ENCODE results near the gene ABCG5.

The ABCG5 gene

DNA sequence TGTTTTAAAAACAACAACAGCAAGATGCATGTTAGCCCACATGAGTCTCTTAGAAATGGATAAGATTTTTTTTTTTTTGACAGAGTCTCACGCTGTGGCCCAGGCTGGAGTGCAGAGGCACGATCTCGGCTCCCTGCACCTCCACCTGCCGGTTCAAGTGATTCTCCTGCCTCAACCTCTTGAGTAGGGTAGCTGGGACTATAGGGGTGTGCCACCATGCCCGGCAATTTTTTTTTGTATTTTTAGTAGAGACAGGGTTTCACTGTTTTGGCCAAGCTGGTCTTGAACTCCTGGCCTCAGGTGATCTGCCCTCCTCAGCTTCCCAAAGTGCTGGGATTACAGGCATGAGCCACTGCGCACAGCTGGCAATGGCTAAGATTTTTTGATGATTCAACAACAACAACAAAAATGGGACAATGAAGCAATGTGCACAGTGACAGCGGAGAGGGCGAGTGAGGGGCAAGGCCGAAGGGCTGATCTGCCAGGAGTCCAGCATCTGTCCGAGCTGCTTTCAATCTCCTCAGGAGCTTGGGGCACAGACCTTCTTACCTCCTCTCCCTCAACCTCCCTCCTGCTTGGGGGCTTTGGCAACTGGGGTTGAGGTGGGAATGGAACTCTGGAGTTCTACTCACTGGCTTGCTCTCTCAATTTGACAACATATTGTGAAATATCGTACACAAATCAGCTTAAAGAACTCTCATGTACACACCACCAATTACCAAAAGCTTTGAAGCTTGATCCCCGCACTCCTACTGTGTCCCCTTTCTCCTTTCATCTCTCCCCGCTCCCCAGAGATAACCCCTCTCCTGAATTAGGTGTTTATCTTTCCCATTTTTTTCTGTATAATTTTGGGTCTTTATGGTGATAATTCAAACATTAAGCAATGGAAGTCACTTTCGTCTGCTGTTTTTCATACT lies 3.6 kb upstream of the ABCG5 start:
- DNase-seq (ENCODE audit: low spot score): no peak

- no peak for DNase-seq (ENCODE audit: low spot score)
These were observed 2.3 kb upstream of the ABCG5 start for GRCh38 chr2:43840965-43841364.

GRCh38 chr2:43839776-43840564 lies 1.3 kb upstream of the ABCG5 start:
- no peak for DNase-seq (ENCODE audit: low spot score)

DNA sequence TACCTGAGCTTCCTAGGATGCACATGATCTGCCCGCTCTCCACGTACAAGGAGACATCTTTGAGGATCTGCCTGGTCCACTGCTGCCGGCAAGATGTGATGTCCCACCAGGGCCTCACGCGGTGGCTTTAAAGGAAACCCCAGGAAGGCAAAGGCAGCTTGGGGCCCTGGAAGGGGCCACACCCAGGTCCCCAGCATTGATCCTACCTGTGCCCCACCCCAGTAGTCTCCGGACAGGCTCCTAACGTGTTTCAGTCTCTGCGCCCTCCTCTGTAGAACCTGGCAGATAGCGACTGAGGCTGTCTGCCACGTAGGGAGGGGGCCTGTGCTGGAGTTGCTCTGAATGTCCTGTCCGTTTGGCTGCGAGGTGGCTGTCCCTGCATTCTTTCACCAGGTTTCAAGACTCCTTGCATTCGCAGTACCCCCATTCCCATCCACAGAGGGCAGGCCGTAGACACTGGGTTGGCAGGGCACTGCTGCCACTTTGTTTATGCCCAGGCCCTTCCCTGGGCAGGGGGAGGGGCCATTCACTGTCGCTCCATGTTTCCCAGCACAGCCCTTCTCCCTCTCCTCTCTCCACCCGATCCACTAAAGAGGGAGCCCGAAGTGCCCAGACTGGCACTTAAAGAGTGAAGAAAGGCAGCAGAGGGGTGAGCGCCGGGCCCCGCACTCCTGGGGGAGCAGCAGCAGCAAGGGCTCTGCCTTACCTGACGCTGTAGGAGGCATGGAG lies 644 bp downstream of the ABCG5 start:
- DNase-seq (ENCODE audit: low spot score): no peak

- DNase-seq (ENCODE audit: low spot score): no peak
These were observed 1.6 kb downstream of the ABCG5 start for GRCh38 chr2:43837033-43837432.

- no peak for DNase-seq (ENCODE audit: low spot score)
These were observed 6.2 kb downstream of the ABCG5 start for GRCh38 chr2:43832457-43832856.

DNA sequence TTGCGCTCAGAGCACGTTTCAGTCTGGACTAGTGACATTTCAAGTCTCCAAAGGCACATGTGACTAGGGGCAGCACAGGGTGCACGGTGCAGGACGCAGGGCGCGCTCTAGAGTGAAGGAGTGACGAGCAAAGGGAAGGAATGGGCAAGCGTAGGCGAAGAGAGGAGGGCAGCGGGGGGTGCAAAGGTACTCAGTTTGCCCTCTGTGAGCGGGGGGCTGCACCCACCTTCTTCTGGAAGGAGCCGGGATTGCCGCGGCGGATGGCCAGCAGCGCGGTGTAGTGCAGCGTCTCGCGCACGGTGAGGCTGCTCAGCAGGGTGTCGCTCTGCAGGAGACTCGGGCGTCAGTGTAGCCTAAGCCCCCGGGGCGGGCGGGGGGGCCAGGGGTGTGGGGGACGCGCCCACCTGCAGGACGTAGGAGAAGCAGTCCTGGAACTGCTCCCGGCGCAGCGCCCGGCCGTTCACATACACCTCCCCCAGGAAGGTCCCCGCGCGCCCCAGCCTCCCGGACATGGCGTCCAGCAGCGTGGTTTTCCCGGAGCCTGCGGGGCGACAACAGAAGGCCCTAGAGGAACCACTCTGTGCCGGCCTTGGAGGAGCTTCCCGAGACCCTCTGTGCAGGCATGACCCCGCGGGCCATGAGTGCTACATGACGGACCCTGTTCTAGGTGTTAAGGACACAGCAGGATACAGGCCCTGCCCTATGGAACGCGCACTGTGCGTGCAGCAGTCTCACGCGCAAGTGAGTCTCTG lies 6.9 kb downstream of the ABCG5 start:
- DNase-seq (ENCODE audit: low spot score): no peak

GRCh38 chr2:43826305-43827250 lies 12.1 kb downstream of the ABCG5 start:
- DNase-seq (ENCODE audit: low spot score): no peak

DNA sequence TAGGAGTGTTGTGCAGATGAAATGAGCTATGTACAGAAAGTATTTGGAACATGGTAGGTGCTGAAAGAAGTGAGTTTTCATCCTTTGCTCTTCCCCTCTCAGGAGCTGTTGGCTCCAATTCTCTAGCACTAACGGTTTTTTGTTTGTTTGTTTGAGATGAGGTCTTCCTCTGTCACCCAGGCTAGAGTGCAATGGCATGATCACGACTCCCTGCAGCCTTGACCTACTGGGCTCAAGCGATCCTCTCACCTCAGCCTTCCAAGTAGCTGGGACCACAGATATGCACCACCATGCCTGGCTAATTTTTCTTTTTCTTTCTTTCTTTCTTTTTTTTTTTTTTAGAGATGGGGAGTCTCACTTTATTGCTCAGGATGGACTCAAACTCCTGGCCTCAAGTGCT lies 12.8 kb downstream of the ABCG5 start:
- DNase-seq (ENCODE audit: low spot score): no peak

GRCh38 chr2:43824951-43825493 lies 13.6 kb downstream of the ABCG5 start:
- no peak for DNase-seq (ENCODE audit: low spot score)

DNA sequence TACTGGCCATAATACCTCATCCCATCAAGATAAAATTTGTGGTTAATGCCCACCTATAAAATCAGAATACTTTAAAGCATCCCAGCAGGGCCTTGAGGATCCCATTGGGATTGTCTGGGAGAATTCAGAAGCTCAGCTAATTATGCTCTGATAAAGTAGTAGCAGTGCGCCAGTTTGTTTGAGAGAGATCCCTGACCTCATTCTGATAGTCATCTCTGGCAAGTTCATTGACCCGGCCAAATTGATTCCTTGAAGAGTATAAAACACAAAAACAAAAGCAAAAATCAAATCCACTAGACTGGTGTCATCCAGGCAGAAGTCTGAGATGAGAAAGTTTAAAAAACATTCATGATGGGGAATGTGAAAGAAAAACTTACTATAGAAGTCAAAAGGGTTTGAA lies 14.1 kb downstream of the ABCG5 start:
- DNase-seq (ENCODE audit: low spot score): no peak

GRCh38 chr2:43823751-43824150 lies 14.9 kb downstream of the ABCG5 start:
- no peak for DNase-seq (ENCODE audit: low spot score)

DNA sequence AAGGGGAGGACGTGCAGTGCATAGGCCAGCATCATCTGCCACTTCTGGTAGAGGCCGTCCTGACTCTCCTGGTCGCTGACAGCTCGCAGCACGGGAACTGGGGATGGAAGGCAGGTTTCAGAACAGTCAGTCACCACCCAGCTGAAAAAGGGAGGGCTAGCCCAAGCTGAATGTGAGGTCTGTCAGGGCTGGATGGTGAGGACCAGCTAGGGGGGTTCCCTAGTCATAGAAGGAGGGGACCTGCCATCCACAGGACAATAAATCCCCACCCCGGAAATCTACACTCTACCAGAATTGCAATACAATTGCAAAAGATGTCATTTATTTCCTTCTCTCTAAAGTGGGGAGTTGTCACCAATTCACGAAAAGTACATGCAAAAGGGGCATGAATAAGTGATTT lies 15.8 kb downstream of the ABCG5 start:
- DNase-seq (ENCODE audit: low spot score): no peak

GRCh38 chr2:43819491-43820163 lies 19.0 kb downstream of the ABCG5 start:
- no peak for DNase-seq (ENCODE audit: low spot score)

GRCh38 chr2:43818761-43819160 lies 19.9 kb downstream of the ABCG5 start:
- no peak for DNase-seq (ENCODE audit: low spot score)

- no peak for DNase-seq (ENCODE audit: low spot score)
These were observed 23.9 kb downstream of the ABCG5 start for GRCh38 chr2:43814711-43815110.

GRCh38 chr2:43812947-43813346 lies 25.7 kb downstream of the ABCG5 start:
- DNase-seq (ENCODE audit: low spot score): no peak

- no peak for DNase-seq (ENCODE audit: low spot score)
These were observed 26.6 kb downstream of the ABCG5 start for GRCh38 chr2:43812006-43812405.

- DNase-seq (ENCODE audit: low spot score): no peak
These were observed 27.8 kb downstream of the ABCG5 start for GRCh38 chr2:43810888-43811287.

DNA sequence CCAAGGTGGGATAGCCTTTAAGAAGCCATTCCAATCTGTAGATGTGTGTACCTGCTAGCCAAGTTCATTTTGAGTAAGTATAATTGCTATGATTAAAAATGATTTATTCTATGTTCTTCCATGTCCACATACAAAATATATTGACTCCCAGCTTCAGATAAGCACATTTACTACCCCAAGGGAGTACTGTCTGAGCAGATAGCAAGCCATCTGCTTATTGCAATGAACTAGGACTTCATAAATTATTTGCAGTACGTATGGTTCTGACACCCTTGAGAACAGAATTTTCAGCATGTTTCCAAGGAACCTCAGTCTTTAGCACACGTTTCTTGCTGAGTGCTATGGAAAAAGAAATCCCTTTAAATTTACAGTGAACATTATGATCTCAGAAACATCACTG lies 28.2 kb downstream of the ABCG5 start:
- DNase-seq (ENCODE audit: low spot score): no peak

Measured in hematopoietic multipotent progenitor cell treated with erythropoietin and hydrocortisone succinate and interleukin-3 and kit ligand, for 15 days (in vitro differentiated cells).